Measurements from ENCODE around the gene RAB8B.

RAB8B gene

GRCh38 chr15:63238796-63239195 is 49.4 kb downstream of the RAB8B start:
- DNase-seq, result no peak

- DNase-seq, result no peak
These were observed 50.7 kb downstream of the RAB8B start for GRCh38 chr15:63240109-63240508.

GRCh38 chr15:63241316-63241715 is 51.9 kb downstream of the RAB8B start:
- DNase-seq, result no peak

GRCh38 chr15:63243101-63243500 is 53.7 kb downstream of the RAB8B start:
- no peak for DNase-seq

GRCh38 chr15:63243776-63244175 is 54.4 kb downstream of the RAB8B start:
- no peak for DNase-seq

- no peak for DNase-seq
These were observed 55.0 kb downstream of the RAB8B start for GRCh38 chr15:63244399-63244798.

GRCh38 chr15:63244976-63245645 is 55.7 kb downstream of the RAB8B start:
- DNase-seq, result no peak

GRCh38 chr15:63246691-63247469 is 57.5 kb downstream of the RAB8B start:
- DNase-seq, result no peak

- no peak for DNase-seq
These were observed 61.0 kb downstream of the RAB8B start for GRCh38 chr15:63250312-63250965.

- DNase-seq, result no peak
These were observed 62.3 kb downstream of the RAB8B start for GRCh38 chr15:63251701-63252100.

- DNase-seq, result no peak
These were observed 62.9 kb downstream of the RAB8B start for GRCh38 chr15:63252292-63252691.

GRCh38 chr15:63254991-63255390 is 65.6 kb downstream of the RAB8B start:
- no peak for DNase-seq

- no peak for DNase-seq
These were observed 66.1 kb downstream of the RAB8B start for GRCh38 chr15:63255489-63255990.

GRCh38 chr15:63256433-63257274 is 67.2 kb downstream of the RAB8B start:
- no peak for DNase-seq

GRCh38 chr15:63258658-63259057 is 69.3 kb downstream of the RAB8B start:
- no peak for DNase-seq

- DNase-seq, result no peak
These were observed 71.4 kb downstream of the RAB8B start for GRCh38 chr15:63260791-63261190.

- no peak for DNase-seq
These were observed 71.9 kb downstream of the RAB8B start for GRCh38 chr15:63261311-63261710.

- DNase-seq, result no peak
These were observed 74.1 kb downstream of the RAB8B start for GRCh38 chr15:63263519-63263918.

- DNase-seq, result no peak
These were observed 75.4 kb downstream of the RAB8B start for GRCh38 chr15:63264688-63265293.

- no peak for DNase-seq
These were observed 85.0 kb downstream of the RAB8B start for GRCh38 chr15:63274427-63274826.

- DNase-seq, result no peak
These were observed 87.1 kb downstream of the RAB8B start for GRCh38 chr15:63276342-63277037.
